ENCODE measurements around the gene MCTP2. TPM values are rescaled to one million over a fixed set of nuclear protein-coding genes. Genes with fewer than 3 reads are reported as not detected.

The MCTP2 gene
- total RNA-seq, 1 experiment from 2014 or later, result 0.19 TPM

- no TSS peak for BruUV-seq (replicated peaks)
- no peaks in the 10 kb centered on the region for H3K36me3 ChIP-seq (ENCODE audit: insufficient read depth, low read length, poor library complexity, severe bottlenecking)
- H3K27ac ChIP-seq (ENCODE audit: low read depth, low read length, poor library complexity, severe bottlenecking), result no peak overlapping the region
- no peaks in the 10 kb centered on the region for H3K9me3 ChIP-seq (ENCODE audit: low read depth, low read length, poor library complexity, severe bottlenecking)
- H3K4me1 ChIP-seq (ENCODE audit: insufficient read depth, low read length, poor library complexity, severe bottlenecking), result peaks cover 4% of the 10 kb centered on the region
- intact Hi-C loops (cut with micrococcal nuclease; ENCODE audit: unreplicated experiment), result no loop called here
- DNase-seq (ENCODE audit: low spot score), result peak; percentile 66
- CTCF ChIA-PET, result no interaction called here
- H3K27me3 ChIP-seq (replicated peaks; ENCODE audit: insufficient read depth, low read depth, low read length, poor library complexity), result no peaks in the 10 kb centered on the region
- TF ChIP-seq EZH2 (IDR thresholded peaks at IDR 0.05; ENCODE audit: borderline replicate concordance, low read depth, low read length, poor library complexity, severe bottlenecking) (no peak), CTCF (conservative IDR thresholded peaks at IDR 0.05; ENCODE audit: low read depth, low read length) (no peak)
- no peak overlapping the region for H3K4me3 ChIP-seq (ENCODE audit: low read depth, low read length, poor library complexity, severe bottlenecking)
- POLR2A ChIA-PET (ENCODE audit: low non-redundant PET), result no interaction called here
Observed at GRCh38 chr15:94205366-94205765, 26.0 kb upstream of the MCTP2 start.

- H3K36me3 ChIP-seq (ENCODE audit: insufficient read depth, low read length, poor library complexity, severe bottlenecking), result no peaks in the 10 kb centered on the region
- no peak overlapping the region for H3K4me3 ChIP-seq (ENCODE audit: low read depth, low read length, poor library complexity, severe bottlenecking)
- H3K9me3 ChIP-seq (ENCODE audit: low read depth, low read length, poor library complexity, severe bottlenecking), result no peaks in the 10 kb centered on the region
- ChIA-PET CTCF (no interaction called here), POLR2A (ENCODE audit: low non-redundant PET) (no interaction called here)
- peaks cover 4% of the 10 kb centered on the region for H3K4me1 ChIP-seq (ENCODE audit: insufficient read depth, low read length, poor library complexity, severe bottlenecking)
- no TSS peak for BruUV-seq (replicated peaks)
- intact Hi-C loops (cut with micrococcal nuclease; ENCODE audit: unreplicated experiment), result no loop called here
- no peak for DNase-seq (ENCODE audit: low spot score)
- H3K27ac ChIP-seq (ENCODE audit: low read depth, low read length, poor library complexity, severe bottlenecking), result no peak overlapping the region
- TF ChIP-seq EZH2 (IDR thresholded peaks at IDR 0.05; ENCODE audit: borderline replicate concordance, low read depth, low read length, poor library complexity, severe bottlenecking) (no peak), CTCF (conservative IDR thresholded peaks at IDR 0.05; ENCODE audit: low read depth, low read length) (no peak)
- H3K27me3 ChIP-seq (replicated peaks; ENCODE audit: insufficient read depth, low read depth, low read length, poor library complexity), result no peaks in the 10 kb centered on the region
Observed at GRCh38 chr15:94206463-94207167, 24.7 kb upstream of the MCTP2 start.

GRCh38 chr15:94212291-94212690 lies 19.1 kb upstream of the MCTP2 start:
- no peak for TF ChIP-seq EZH2 (IDR thresholded peaks at IDR 0.05; ENCODE audit: borderline replicate concordance, low read depth, low read length, poor library complexity, severe bottlenecking)
- Histone ChIP-seq H3K4me3 (ENCODE audit: low read depth, low read length, poor library complexity, severe bottlenecking) (no peak overlapping the region), H3K27ac (ENCODE audit: low read depth, low read length, poor library complexity, severe bottlenecking) (no peak overlapping the region), H3K36me3 (ENCODE audit: insufficient read depth, low read length, poor library complexity, severe bottlenecking) (no peaks in the 10 kb centered on the region), H3K9me3 (ENCODE audit: low read depth, low read length, poor library complexity, severe bottlenecking) (no peaks in the 10 kb centered on the region), H3K27me3 (replicated peaks; ENCODE audit: insufficient read depth, low read depth, low read length, poor library complexity) (no peaks in the 10 kb centered on the region), H3K4me1 (ENCODE audit: insufficient read depth, low read length, poor library complexity, severe bottlenecking) (no peaks in the 10 kb centered on the region)
- POLR2A ChIA-PET (ENCODE audit: low non-redundant PET), result no interaction called here
- no peak for DNase-seq (ENCODE audit: low spot score)
- intact Hi-C loops (cut with micrococcal nuclease; ENCODE audit: unreplicated experiment), result no loop called here
- CTCF ChIA-PET, result no interaction called here
- no TSS peak for BruUV-seq (replicated peaks)

- ChIA-PET CTCF (no interaction called here), POLR2A (ENCODE audit: low non-redundant PET) (no interaction called here)
- H3K36me3 ChIP-seq (ENCODE audit: insufficient read depth, low read length, poor library complexity, severe bottlenecking), result no peaks in the 10 kb centered on the region
- intact Hi-C loops (cut with micrococcal nuclease; ENCODE audit: unreplicated experiment), result no loop called here
- H3K27ac ChIP-seq (ENCODE audit: low read depth, low read length, poor library complexity, severe bottlenecking), result no peak overlapping the region
- H3K9me3 ChIP-seq (ENCODE audit: low read depth, low read length, poor library complexity, severe bottlenecking), result no peaks in the 10 kb centered on the region
- TF ChIP-seq CTCF (conservative IDR thresholded peaks at IDR 0.05; ENCODE audit: low read depth, low read length) (no peak), EZH2 (IDR thresholded peaks at IDR 0.05; ENCODE audit: borderline replicate concordance, low read depth, low read length, poor library complexity, severe bottlenecking) (no peak)
- no peak for DNase-seq (ENCODE audit: low spot score)
- no peak overlapping the region for H3K4me3 ChIP-seq (ENCODE audit: low read depth, low read length, poor library complexity, severe bottlenecking)
- no peaks in the 10 kb centered on the region for H3K4me1 ChIP-seq (ENCODE audit: insufficient read depth, low read length, poor library complexity, severe bottlenecking)
- H3K27me3 ChIP-seq (replicated peaks; ENCODE audit: insufficient read depth, low read depth, low read length, poor library complexity), result peaks cover 10% of the 10 kb centered on the region
- no TSS peak for BruUV-seq (replicated peaks)
Observed at GRCh38 chr15:94225616-94226015, 5.7 kb upstream of the MCTP2 start.
